Measurements from ENCODE around the gene TENT4A. TPM values are rescaled to one million over a fixed set of nuclear protein-coding genes. Genes with fewer than 3 reads are reported as not detected.

Gene TENT4A
- total and polyA plus RNA-seq, 2 of the 13 experiments (the other 11 are each of a cell fraction or from before 2014, with no cell fraction given) = 6.3 to 13.3 TPM

GRCh38 chr5:6759401-6759800 lies 46.2 kb downstream of the TENT4A start (continued):
- no peak for TF ChIP-seq ZNF784 (CRISPR knock-in tag; IDR thresholded peaks at IDR 0.05; ENCODE audit: borderline replicate concordance)
- TF ChIP-seq NR2F6 (IDR thresholded peaks at IDR 0.05) = peak; percentile 24; the same call in 1 of the 2 replicates
- no peak for TF ChIP-seq NR2F6 (CRISPR knock-in tag; IDR thresholded peaks at IDR 0.05)
- peak; percentile 58 for TF ChIP-seq CTCF (CRISPR knock-in tag; IDR thresholded peaks at IDR 0.05)
- TF ChIP-seq ZNF326 (CRISPR knock-in tag; IDR thresholded peaks at IDR 0.05; ENCODE audit: borderline replicate concordance) = no peak
- TF ChIP-seq ZSCAN20 (CRISPR knock-in tag; IDR thresholded peaks at IDR 0.05; ENCODE audit: borderline replicate concordance) = no peak
- TF ChIP-seq ZNF713 (CRISPR knock-in tag; IDR thresholded peaks at IDR 0.05) = no peak
- no peak for TF ChIP-seq ELF1 (CRISPR knock-in tag; IDR thresholded peaks at IDR 0.05)
- peak; percentile 49 for TF ChIP-seq MAX (IDR thresholded peaks at IDR 0.05)
- TF ChIP-seq ZNF841 (CRISPR knock-in tag; IDR thresholded peaks at IDR 0.05; ENCODE audit: borderline replicate concordance) = no peak
- TF ChIP-seq ZNF275 (CRISPR knock-in tag; IDR thresholded peaks at IDR 0.05; ENCODE audit: borderline replicate concordance) = no peak
- TF ChIP-seq ZNF614 (CRISPR knock-in tag; IDR thresholded peaks at IDR 0.05; ENCODE audit: borderline replicate concordance) = no peak
- TF ChIP-seq TBX3 (IDR thresholded peaks at IDR 0.05; ENCODE audit: borderline replicate concordance) = no peak
- no peak for TF ChIP-seq MTF1 (CRISPR knock-in tag; IDR thresholded peaks at IDR 0.05)
- TF ChIP-seq ZNF687 (CRISPR knock-in tag; IDR thresholded peaks at IDR 0.05) = peak; percentile 51
- TF ChIP-seq NFE2L2 (IDR thresholded peaks at IDR 0.05; ENCODE audit: low read length) = no peak
- TF ChIP-seq E2F2 (CRISPR knock-in tag; IDR thresholded peaks at IDR 0.05; ENCODE audit: borderline replicate concordance) = no peak
- no peak for TF ChIP-seq BRD4 (CRISPR knock-in tag; IDR thresholded peaks at IDR 0.05)
- no peak for TF ChIP-seq ZNF383 (CRISPR knock-in tag; IDR thresholded peaks at IDR 0.05; ENCODE audit: borderline replicate concordance)
- TF ChIP-seq ZNF263 (CRISPR knock-in tag; IDR thresholded peaks at IDR 0.05) = no peak
- no peak for TF ChIP-seq MATR3 (CRISPR knock-in tag; IDR thresholded peaks at IDR 0.05)
- no peak for TF ChIP-seq ZNF431 (CRISPR knock-in tag; IDR thresholded peaks at IDR 0.05; ENCODE audit: borderline replicate concordance, low read depth)
- no peak for TF ChIP-seq SOX6 (IDR thresholded peaks at IDR 0.05)
- no peak for TF ChIP-seq SOX6 (CRISPR knock-in tag; IDR thresholded peaks at IDR 0.05)

Measured in HepG2 (cell line).